Suppressor macrophage treated with lipopolysaccharide for 1 hour (primary cell): ENCODE data around the gene KIAA1614.
A peak's percentile ranks its signal among the peaks of the same experiment; 100 is the strongest.

Experiments used
- DNase-seq, 3 donors: peaks; one replicate each; pipeline ENCODE4 v3.0.0-alpha.2; 2020 to 2022

Gene KIAA1614

DNA sequence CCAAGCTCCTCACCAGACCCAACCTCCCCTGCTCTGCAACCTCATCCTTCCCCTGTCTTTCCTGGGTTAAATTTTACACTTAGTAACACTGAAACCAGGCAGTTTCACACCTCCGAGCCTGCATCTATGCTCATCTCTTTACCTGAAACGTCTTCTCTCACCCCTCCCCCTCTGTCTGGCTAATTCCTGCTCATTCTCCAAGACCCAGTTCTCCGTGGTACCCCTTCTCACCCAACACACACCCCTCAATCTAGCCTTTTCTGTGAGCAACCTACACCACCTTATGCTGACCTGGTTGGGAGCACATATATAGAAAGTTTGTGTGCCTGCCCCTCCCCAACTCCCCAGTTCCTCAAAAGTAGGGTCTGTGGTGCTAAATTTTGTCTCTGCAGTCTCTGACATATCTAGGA lies 3.7 kb upstream of the KIAA1614 start:
- no peak for DNase-seq

DNA sequence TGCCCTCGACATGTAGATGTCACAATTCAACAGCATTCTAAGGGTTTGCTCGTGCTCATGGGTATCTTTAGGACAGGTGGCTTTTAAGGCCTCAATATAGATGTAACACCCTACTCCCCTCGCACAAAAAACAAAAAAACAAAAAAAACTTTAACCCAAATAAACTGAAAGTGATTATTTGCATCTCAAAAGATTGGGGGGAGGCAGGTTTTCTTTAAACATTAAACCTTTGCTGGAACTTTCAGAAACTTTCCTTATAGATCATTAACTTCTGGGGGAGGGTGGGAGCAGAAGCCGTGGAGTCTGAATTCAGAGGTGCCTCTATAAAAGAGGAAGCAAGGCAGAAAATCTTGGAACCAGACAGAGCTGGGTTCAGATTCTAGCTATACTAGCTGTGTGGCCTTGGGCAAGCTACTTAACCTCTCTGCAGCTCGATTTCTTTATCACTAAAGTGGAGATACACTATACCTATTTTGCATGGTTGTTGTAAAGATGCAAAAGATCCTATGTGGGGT lies 3.2 kb upstream of the KIAA1614 start:
- no peak for DNase-seq

DNA sequence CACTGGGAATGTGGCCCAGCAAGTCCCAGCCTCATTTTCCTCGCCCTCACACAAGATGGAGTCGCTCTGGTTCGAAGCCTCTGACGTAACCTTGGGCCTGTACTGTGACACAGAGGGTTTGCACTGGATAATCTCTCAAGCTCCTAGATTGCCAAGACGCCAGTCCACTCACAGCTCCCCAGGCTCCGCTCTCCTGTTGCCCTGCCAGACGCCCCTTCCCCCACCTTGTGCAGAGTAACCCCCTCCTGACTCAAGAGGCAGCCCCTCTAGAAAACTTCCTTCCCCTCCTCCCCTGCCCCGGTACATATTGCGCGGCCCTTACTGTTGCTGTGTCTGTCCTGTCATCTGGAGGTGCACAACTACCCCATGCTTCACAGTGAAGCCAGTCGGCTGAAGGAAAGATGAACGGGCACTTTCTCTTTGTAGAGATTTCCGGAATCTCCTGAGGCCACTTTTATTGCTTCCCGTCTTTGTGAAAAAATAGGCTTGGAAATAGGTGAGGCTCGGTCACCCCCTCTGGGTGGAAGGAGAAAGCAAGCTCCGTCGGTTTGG lies 981 bp upstream of the KIAA1614 start:
- DNase-seq, result no peak

GRCh38 chr1:180912211-180912800 lies 391 bp upstream of the KIAA1614 start:
- peak; percentile 11 to 47 (median 18) for DNase-seq

- DNase-seq, result no peak
Measured at GRCh38 chr1:180915426-180915965, 2.8 kb downstream of the KIAA1614 start.

GRCh38 chr1:180916012-180916770 lies 3.5 kb downstream of the KIAA1614 start:
- DNase-seq, result no peak

GRCh38 chr1:180916771-180917170 lies 4.1 kb downstream of the KIAA1614 start:
- no peak for DNase-seq

DNA sequence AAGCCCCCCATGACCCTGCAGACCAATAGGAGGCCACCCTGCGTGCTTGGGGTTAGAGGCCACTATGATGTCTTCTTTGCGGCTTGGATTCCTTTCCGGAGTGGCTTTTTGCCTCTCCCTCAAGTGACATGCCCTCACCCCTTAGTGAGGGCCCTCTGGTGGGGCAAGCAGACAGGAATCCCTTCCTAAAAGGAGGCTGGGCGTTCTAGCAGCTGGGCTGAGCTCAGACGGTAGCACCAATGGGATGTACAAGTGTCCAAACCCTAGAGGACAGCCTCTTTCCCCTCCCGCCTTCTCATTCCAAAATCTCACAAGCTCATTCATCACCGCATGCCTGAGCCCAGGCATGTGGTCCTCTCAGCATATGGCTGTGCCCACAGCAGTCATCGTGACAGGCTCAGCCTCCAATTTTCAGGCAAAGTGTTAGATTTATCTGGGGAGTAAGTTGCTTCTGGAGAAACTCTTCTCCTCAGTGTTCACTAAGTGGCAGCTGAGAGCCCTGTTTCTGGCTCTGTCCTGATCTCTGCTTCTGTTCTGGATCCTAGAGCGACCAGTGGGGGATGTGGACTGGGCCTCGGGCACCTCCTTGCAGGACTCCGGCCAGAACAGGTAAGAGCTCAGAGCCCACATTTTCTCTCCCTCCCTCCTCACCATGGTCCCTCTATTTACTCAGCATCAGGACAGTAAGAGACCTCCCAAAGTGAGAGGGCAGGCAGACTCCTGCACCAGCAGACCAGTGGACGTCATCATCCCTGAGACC lies 4.8 kb downstream of the KIAA1614 start:
- no peak for DNase-seq

GRCh38 chr1:180918519-180918918 lies 5.8 kb downstream of the KIAA1614 start:
- no peak for DNase-seq

GRCh38 chr1:180919183-180919700 lies 6.5 kb downstream of the KIAA1614 start:
- DNase-seq, result no peak

DNA sequence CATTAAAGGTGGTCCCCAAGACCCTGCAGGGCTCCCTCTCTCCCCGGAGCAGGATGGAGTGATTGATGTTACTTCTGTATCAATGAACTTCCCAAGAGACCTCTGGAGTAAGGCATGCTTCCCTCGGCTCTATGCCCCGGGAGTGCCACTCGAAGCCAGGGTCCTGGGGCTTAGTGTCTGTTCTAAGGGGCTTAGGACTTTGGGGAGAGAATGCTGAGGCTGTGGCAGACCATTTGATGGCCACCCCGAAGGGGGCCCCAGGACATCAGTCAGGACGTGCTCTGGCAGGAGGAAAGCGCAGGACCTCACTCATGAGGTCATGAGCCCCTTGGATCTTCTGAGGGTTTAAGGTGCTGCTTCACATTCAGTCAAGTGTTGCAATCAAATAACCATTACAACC lies 7.5 kb downstream of the KIAA1614 start:
- no peak for DNase-seq

- DNase-seq, result no peak
Measured at GRCh38 chr1:180920702-180921101, 8.0 kb downstream of the KIAA1614 start.

GRCh38 chr1:180921386-180921785 lies 8.7 kb downstream of the KIAA1614 start:
- DNase-seq, result no peak

- no peak for DNase-seq
Measured at GRCh38 chr1:180921891-180922630, 9.4 kb downstream of the KIAA1614 start.

DNA sequence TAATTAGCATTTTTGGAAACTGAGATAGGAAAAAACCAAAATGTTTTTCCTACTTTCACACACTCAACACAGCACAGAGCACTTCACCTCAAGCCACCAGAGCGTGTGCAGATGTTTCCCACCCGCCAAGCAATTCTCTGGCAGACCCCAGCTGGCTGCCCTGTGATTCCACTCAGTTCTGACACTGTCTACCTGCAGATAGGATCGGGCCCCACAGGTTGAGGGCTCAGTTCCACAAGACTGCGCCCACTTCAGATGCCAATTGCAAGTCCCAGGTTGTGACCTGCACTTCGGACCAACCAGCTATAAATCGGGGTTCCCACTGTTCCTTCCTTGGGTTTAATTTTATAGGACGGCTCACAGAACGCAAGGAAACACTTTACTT lies 9.9 kb downstream of the KIAA1614 start:
- no peak for DNase-seq

DNA sequence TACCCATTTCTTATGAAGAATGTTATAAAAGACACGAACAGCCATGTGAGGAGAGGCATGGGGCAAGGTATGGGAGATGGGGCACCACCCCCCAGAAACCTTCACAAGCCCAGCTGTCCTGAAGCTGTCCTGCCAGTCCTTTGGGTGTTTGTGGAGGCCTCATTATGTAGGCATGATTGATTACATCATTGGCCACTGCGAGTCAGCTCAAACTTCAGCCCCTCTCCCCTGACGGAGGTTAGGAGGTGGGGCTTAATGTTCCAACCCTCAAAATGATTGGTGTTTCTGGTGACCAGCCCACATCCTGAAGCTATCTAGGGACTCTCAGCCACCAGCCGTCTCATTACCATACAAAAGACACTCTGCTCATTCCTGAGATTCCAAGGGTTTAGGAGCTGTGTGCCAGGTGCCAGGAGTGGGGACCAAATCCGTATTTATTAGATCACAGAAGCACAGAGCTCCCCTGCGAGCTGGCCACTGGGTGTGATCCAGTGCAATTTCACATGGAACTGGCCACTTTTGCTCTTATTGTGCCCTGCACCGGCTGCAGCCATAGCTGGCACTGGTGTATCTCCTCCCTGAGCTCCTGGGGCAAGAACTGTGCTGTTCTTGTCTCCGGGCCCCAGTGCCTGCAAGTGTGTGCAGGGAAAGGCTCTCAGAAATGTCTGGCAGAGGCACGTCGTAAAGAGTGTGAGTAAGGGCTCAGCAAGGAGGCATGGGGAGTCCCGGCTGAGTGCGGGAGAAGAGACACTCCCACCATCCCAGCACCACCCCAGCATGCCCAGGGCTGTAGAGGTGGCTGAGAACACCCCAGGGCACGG lies 10.5 kb downstream of the KIAA1614 start:
- no peak for DNase-seq

GRCh38 chr1:180923887-180924286 lies 11.2 kb downstream of the KIAA1614 start:
- no peak for DNase-seq

- DNase-seq, result no peak
Measured at GRCh38 chr1:180924939-180925338, 12.2 kb downstream of the KIAA1614 start.

DNA sequence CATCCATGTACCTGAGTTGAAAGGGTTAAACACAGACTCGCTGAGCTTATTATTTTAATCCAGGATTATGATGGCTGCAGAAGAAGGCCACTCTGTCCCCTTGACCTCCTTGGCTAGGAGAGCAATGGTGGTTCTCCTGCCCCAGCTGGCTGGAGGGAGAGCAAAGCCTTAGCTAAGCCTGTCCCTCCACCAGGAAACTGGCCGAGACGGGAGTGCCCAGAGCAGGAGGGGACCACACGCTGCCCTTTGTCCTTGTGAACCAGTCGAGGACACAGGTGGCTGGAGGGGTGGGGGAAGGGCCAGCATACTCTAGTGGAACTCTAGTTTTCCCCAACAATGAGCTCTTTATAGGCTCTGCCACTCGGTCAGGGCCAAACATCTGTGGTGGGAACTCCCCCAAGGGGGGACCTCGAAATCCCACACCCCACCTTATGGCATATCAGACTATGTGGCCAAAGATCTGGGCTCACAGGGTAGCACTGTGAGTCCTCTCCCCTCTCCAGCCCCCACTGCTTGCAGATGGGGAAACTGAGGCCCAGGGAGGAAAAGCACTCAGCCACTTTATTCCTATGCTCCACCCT lies 12.9 kb downstream of the KIAA1614 start:
- no peak for DNase-seq

DNA sequence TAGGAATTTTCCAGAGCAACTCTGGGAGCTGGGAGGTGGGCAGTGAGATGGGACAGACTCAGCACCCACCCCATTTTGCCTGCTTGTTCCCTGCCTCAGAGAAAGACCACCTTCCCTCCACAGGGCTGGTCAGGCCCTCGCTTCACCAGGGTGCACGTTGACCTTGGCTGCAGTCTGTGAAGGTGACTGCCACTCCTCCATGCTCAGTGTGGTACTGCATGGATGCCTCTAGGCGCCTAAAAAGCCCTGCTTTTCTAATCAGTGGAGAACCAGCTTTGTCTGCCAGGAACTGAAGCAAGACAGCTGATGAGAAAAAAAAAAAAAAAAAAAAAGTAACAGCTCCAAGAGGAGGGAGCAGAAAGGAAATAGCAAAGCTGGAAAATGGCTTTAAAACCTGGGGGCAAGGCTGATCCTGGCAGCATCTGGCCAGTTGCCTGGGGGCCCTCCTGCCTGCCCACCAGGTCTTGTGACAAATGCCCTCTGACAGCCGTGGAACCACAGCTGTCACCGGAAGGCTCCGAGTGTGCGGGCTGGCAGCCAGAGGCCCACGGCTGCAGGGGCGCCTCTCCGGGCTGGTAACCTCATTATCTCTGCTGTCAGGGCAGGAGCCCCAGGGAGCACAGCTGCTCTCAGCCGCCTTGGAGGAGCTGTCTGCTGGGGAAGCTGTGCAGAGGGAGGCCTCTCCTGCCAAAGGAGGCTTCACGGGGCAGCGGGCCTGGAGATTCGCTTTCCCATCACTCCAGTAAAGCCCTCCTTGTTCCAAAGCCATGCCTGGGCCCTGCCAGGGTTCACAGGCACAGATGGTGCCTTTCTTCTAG lies 13.7 kb downstream of the KIAA1614 start:
- peak in 2 of 3 donors; percentile 9 to 10 for DNase-seq
